ENCODE measurements around the gene DRAXIN.

The DRAXIN gene

DNA sequence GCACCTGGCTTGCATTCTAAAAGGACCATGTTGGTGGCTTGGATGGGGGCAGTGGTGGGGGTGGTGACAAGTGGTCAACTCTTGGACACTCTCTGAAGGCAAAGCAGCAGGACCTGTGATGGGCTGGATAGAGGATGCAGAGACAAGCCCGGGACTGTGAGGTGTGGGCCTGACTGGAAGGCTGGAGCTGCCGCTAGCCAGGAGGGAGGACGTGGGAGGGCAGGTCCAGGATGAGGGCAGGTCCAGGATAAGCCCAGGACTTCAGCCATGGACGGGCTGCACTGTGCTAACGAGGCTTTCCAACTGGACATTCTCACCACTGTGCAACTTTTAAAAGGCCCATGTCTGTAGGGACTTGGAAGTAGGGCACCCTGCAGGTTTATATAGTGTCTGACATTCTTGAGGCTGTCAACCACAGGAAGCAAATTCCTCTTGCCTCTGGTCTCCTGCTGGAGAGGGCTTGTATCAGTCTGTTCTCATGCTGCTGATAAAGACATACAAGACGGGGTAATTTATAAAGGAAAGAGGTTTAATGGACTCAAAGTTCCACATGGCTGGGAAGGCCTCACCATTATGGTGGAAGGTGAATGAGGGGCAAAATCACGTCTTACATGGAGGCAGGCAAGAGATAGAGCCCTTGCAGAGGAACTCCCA lies 62.2 kb downstream of the DRAXIN start:
- no peak overlapping the region for H3K4me3 ChIP-seq (ENCODE audit: low read depth, low read length)
- TF ChIP-seq, protein P1, sequence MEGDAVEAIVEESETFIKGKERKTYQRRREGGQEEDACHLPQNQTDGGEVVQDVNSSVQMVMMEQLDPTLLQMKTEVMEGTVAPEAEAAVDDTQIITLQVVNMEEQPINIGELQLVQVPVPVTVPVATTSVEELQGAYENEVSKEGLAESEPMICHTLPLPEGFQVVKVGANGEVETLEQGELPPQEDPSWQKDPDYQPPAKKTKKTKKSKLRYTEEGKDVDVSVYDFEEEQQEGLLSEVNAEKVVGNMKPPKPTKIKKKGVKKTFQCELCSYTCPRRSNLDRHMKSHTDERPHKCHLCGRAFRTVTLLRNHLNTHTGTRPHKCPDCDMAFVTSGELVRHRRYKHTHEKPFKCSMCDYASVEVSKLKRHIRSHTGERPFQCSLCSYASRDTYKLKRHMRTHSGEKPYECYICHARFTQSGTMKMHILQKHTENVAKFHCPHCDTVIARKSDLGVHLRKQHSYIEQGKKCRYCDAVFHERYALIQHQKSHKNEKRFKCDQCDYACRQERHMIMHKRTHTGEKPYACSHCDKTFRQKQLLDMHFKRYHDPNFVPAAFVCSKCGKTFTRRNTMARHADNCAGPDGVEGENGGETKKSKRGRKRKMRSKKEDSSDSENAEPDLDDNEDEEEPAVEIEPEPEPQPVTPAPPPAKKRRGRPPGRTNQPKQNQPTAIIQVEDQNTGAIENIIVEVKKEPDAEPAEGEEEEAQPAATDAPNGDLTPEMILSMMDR (IDR thresholded peaks at IDR 0.05; ENCODE audit: low read depth, low read length), result no peak

DNA sequence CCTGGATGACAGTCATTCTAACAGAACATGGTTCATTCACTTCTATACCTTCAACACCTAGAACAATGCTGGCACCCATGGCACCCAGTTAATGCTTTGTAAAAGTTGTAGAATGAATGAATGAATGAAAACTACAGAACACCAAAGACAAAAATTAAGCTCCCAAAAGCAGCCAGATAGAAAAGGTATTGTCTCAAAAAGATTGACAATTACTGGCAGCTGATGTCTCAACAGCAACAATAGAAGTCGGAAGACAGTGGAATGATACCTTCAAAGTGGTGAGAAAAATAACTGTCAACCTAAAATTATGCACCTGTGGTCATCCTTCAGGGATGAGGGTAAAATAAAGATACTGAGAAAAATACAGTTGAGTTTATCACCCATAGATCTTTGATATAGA lies 65.5 kb downstream of the DRAXIN start:
- TF ChIP-seq, protein P1 (IDR thresholded peaks at IDR 0.05; ENCODE audit: low read depth, low read length), result no peak
- H3K4me3 ChIP-seq (ENCODE audit: low read depth, low read length), result no peak overlapping the region

DNA sequence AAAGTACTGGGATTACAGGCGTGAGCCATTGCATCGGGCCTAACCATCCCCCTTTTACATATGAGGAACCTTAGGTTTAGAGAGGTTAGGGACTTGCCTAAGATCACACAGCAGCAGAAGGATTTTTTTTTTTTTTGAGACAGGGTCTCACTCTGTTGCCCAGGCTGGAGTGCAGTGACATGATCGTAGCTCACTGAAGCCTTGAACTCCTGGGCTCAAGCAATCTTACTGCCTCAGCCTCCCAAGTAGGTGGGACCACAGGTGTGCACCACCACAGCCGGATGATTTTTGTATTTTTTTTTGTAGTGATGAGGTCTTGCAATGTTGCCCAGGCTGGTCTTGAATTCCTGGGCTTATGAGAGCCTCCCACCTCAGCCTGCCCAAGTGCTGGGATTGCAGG lies 68.3 kb downstream of the DRAXIN start:
- no peak overlapping the region for H3K4me3 ChIP-seq (ENCODE audit: low read depth, low read length)
- TF ChIP-seq, protein P1 (IDR thresholded peaks at IDR 0.05; ENCODE audit: low read depth, low read length), result no peak

DNA sequence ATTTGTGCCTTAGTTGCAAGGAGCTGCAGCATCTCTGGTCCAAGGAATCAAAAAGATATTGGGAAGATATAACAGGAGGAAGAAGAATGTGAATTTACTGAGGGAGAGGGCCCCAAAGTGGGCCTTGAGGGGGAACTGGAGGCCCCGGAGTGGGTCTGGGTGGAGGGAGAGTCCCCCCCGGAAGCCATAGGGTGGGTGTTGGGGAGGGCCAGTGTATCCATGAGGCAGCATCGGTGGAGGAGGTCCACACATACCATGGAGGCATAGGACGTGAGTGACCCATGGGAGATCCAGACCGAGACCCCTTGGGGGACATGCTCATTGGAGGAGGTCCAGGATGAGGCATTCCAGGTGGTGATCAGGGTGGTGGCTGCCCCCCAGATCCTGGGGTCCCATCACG lies 69.8 kb downstream of the DRAXIN start:
- TF ChIP-seq, protein P1 (IDR thresholded peaks at IDR 0.05; ENCODE audit: low read depth, low read length), result no peak

DNA sequence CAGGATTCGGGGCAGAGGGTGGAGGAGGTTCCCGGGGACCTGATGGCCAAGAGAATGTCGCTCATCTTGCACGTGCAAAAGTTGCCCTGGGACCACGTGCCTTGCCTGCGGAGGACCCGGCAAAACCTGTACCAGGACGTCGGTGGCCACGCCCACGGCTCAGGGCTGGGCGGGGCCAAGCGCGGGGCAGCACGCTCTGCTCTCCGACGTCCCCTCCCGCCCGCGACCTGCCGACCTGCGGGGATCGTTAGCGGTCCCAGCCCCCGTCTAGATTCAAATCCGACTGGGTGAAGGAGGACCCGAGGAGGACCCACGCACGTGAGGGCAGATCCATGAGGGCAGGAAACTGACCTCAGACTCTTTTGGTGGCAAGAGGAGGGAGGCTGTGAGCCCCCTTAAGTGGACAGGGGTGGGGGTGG lies 70.5 kb downstream of the DRAXIN start, which contains the start of gene C1orf167:
Gene C1orf167 (plus strand): TSS at position 206 of the 419 bp plus-strand sequence. CDS start 2,208 bp downstream, outside the sequence.
- H3K4me3 ChIP-seq (ENCODE audit: low read depth, low read length), result no peak within 1 kb of the TSS
- TF ChIP-seq, protein P1 (IDR thresholded peaks at IDR 0.05; ENCODE audit: low read depth, low read length), result no peak

More for the DNA sequence above, 69.8 kb downstream of the DRAXIN start:
- H3K4me3 ChIP-seq (ENCODE audit: low read depth, low read length), result no peak overlapping the region

DNA sequence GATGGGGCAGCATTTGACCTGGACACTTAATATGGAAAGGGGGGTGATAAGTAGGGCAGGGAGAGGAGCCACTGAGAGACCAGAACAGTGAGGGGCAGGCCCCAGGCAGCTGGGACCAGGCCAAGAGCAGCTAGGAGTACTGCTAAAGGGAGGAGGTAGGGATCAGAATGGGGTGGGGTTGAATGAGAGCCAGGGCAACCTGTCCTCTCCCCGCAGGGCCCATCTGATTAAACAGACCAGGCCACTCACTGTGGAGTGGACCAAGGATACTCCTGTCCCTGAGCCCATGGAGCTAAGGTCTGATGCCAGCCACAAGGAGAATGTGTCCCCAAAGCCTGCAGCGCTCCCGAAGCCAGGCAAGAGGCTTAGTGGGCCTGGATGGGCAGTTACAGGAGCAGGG lies 72.6 kb downstream of the DRAXIN start:
- TF ChIP-seq, protein P1 (IDR thresholded peaks at IDR 0.05; ENCODE audit: low read depth, low read length), result no peak
- H3K4me3 ChIP-seq (ENCODE audit: low read depth, low read length), result no peak overlapping the region

DNA sequence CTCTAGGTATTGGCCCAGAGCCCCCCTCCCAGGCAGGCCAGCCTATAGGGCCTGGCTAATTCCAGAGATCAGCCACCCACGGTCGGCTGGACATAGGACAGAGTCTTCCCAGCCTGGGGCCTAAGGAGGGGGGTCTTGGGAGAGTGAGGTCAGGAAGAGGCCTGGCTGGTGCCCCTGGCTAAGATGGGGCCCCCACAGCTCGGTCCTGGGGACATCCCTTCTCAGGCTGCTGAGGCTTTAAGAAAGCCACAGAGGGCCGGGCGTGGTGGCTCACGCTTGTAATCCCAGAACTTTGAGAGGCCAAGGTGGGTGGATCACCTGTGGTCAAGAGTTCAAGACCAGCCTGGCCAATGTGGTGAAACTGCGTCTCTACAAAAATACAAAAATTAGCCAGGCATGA lies 73.0 kb downstream of the DRAXIN start:
- no peak overlapping the region for H3K4me3 ChIP-seq (ENCODE audit: low read depth, low read length)
- TF ChIP-seq, protein P1 (IDR thresholded peaks at IDR 0.05; ENCODE audit: low read depth, low read length), result no peak
